HEK293T (cell line): ENCODE measurements around the gene SERBP1.

ENCODE experiments used
- CTCF ChIA-PET: fragments of 350-600 bp; formaldehyde crosslinking; extraction: SDS; loops from one replicate; lab custom pipeline; 2021; ENCODE audit warnings: antibody characterized with exemption, inconsistent platforms; lab: Yijun Ruan, JAX
- POLR2A ChIA-PET: fragments of 350-600 bp; formaldehyde crosslinking; extraction: SDS; loops from one replicate; lab custom pipeline; 2020; ENCODE audit warnings: antibody characterized with exemption, inconsistent platforms; lab: Yijun Ruan, JAX
- DNase-seq: peaks from one replicate; pipeline ENCODE4 v3.0.0; 2012; ENCODE audit warnings: mixed read lengths; ENCODE audit errors: extremely low spot score
- ARNT ChIP-seq: fragments of 450-650 bp; IDR thresholded peaks from 2 replicates; pipeline ENCODE4 v1.6.1; 2017; ENCODE audit warnings: mild to moderate bottlenecking
- BHLHE40 ChIP-seq: fragments of 450-650 bp; IDR thresholded peaks from 2 replicates; pipeline ENCODE4 v1.6.1; 2016; ENCODE audit warnings: mild to moderate bottlenecking, moderate library complexity, borderline replicate concordance
- CTBP1 ChIP-seq: fragments of 450-650 bp; IDR thresholded peaks from 2 replicates; pipeline ENCODE4 v1.6.1; 2016; ENCODE audit warnings: borderline replicate concordance
- ELF4 ChIP-seq: fragments of 450-650 bp; IDR thresholded peaks from 2 replicates; pipeline ENCODE4 v1.6.1; 2017; ENCODE audit warnings: antibody characterized with exemption
- FOXA1 ChIP-seq: fragments of 450-650 bp; IDR thresholded peaks from 2 replicates; pipeline ENCODE4 v1.6.1; 2016; ENCODE audit warnings: mild to moderate bottlenecking
- FOXK2 ChIP-seq: fragments of 450-650 bp; IDR thresholded peaks from 2 replicates; pipeline ENCODE4 v1.6.1; 2016; ENCODE audit warnings: mild to moderate bottlenecking
- FOXM1 ChIP-seq: fragments of 450-650 bp; IDR thresholded peaks from 2 replicates; pipeline ENCODE4 v1.6.1; 2017; ENCODE audit warnings: mild to moderate bottlenecking, borderline replicate concordance
- HDGF ChIP-seq: fragments of 450-650 bp; IDR thresholded peaks from 2 replicates; pipeline ENCODE4 v1.6.1; 2017; ENCODE audit warnings: antibody characterized with exemption, borderline replicate concordance
- L3MBTL2 ChIP-seq: fragments of 450-650 bp; conservative IDR thresholded peaks from 2 replicates; pipeline ENCODE4 v1.6.1; 2016; ENCODE audit warnings: mild to moderate bottlenecking
- LEF1 ChIP-seq: fragments of 450-650 bp; IDR thresholded peaks from 2 replicates; pipeline ENCODE4 v1.6.1; 2017; ENCODE audit warnings: mild to moderate bottlenecking, borderline replicate concordance
- NFRKB ChIP-seq: fragments of 450-650 bp; IDR thresholded peaks from 2 replicates; pipeline ENCODE4 v1.6.1; 2016; ENCODE audit warnings: mild to moderate bottlenecking, moderate library complexity
- SP1 ChIP-seq: fragments of 450-650 bp; IDR thresholded peaks from 2 replicates; pipeline ENCODE4 v1.6.1; 2017
- SUZ12 ChIP-seq: fragments of 450-650 bp; IDR thresholded peaks from 2 replicates; pipeline ENCODE4 v1.6.1; 2016; ENCODE audit warnings: mild to moderate bottlenecking
- TARDBP ChIP-seq: fragments of 450-650 bp; IDR thresholded peaks from 2 replicates; pipeline ENCODE4 v1.6.1; 2016
- ZNF384 ChIP-seq: fragments of 450-650 bp; IDR thresholded peaks from 2 replicates; pipeline ENCODE4 v1.6.1; 2016
- TF ChIP-seq, protein P1 (sequence below): fragments of 450-650 bp; IDR thresholded peaks from 2 replicates; pipeline ENCODE4 v1.6.1; 2016

SERBP1 gene

DNA sequence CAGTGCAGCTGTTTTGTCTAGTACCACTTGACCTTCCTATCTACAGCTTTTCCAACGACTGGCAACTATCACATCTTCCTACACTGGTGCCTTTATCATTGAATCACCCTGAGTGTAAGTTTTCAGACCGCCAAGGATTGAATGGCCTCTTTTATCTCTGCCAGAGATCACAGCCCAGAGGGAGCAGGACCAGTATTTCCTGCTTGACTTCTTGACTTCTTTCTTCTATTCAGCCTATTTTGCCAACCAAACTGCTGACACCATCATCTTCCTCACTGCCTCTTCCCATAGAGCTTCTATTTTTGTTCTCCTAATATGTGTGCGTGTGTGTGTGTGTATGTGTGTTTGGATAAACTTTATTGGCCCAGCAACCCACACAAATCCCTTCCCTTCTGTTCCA lies 53.8 kb downstream of the SERBP1 start:
- ChIA-PET POLR2A (no interaction called here), CTCF (no interaction called here)
- no peak for DNase-seq
- no peak for TF ChIP-seq L3MBTL2
- no peak for TF ChIP-seq FOXK2
- no peak for TF ChIP-seq ELF4
- TF ChIP-seq CTBP1, result no peak
- TF ChIP-seq ZNF384, result no peak
- no peak for TF ChIP-seq LEF1
- TF ChIP-seq ARNT, result no peak
- TF ChIP-seq HDGF, result no peak
- no peak for TF ChIP-seq TARDBP

- ChIA-PET CTCF (no interaction called here), POLR2A (no interaction called here)
- no peak for DNase-seq
- no peak for TF ChIP-seq SP1
- no peak; the same call in 1 of the 2 replicates for TF ChIP-seq ARNT
- no peak for TF ChIP-seq FOXA1
- TF ChIP-seq FOXK2, result no peak
- TF ChIP-seq CTBP1, result no peak
- TF ChIP-seq SUZ12, result no peak
- TF ChIP-seq LEF1, result no peak
Measured at GRCh38 chr1:67372898-67373297, 57.3 kb downstream of the SERBP1 start.

GRCh38 chr1:67372136-67372535 lies 58.1 kb downstream of the SERBP1 start:
- TF ChIP-seq, protein P1, sequence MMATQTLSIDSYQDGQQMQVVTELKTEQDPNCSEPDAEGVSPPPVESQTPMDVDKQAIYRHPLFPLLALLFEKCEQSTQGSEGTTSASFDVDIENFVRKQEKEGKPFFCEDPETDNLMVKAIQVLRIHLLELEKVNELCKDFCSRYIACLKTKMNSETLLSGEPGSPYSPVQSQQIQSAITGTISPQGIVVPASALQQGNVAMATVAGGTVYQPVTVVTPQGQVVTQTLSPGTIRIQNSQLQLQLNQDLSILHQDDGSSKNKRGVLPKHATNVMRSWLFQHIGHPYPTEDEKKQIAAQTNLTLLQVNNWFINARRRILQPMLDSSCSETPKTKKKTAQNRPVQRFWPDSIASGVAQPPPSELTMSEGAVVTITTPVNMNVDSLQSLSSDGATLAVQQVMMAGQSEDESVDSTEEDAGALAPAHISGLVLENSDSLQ, result no peak
- TF ChIP-seq FOXM1 (no peak), CTBP1 (no peak), SUZ12 (no peak), HDGF (no peak), ZNF384 (no peak), FOXK2 (no peak), NFRKB (no peak), BHLHE40 (no peak), FOXA1 (no peak), TARDBP (no peak), LEF1 (no peak), ELF4 (no peak), L3MBTL2 (no peak), SP1 (no peak), ARNT (no peak)
- no peak for DNase-seq
- ChIA-PET CTCF (interaction anchor here (0.7 kb wide), 1 partner anchor 657 kb away, joined by 3 read pairs; no protein-coding TSS in a partner anchor), POLR2A (no interaction called here)

- POLR2A ChIA-PET, result no interaction called here
- no peak for DNase-seq
- TF ChIP-seq L3MBTL2, result no peak
- TF ChIP-seq SP1, result no peak
- TF ChIP-seq TARDBP, result no peak
- TF ChIP-seq ZNF384, result no peak
- TF ChIP-seq HDGF, result no peak
- TF ChIP-seq NFRKB, result no peak
- no peak for TF ChIP-seq BHLHE40
- TF ChIP-seq CTBP1, result no peak
- no peak for TF ChIP-seq SUZ12
- TF ChIP-seq ELF4, result no peak
- no peak for TF ChIP-seq FOXK2
- TF ChIP-seq FOXM1, result no peak
- TF ChIP-seq LEF1, result no peak
- TF ChIP-seq, protein P1, result no peak
- no peak for TF ChIP-seq ARNT
- no peak for TF ChIP-seq FOXA1
- CTCF ChIA-PET, result no interaction called here
Measured at GRCh38 chr1:67371681-67372080, 58.5 kb downstream of the SERBP1 start.

DNA sequence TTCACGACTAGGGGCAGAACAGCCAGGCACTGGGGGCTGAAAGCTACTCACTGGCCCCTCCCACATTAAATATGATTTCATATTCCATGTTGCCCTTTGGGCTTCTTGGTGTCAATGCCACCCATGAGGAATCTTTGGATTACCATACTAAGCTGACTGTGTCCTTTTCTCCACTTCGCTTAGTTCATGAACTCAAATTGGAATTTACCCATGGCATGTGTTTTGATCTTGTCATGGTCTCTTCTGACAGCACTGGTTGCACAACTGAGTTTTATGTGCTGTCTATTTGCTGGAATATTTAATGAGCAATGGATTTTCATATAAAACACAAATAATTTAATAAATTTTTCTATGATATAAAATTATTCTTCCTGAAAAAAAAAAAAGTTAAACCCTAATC lies 59.2 kb downstream of the SERBP1 start:
- ChIA-PET CTCF (no interaction called here), POLR2A (no interaction called here)
- TF ChIP-seq HDGF (no peak), TARDBP (no peak), ARNT (no peak), L3MBTL2 (no peak), FOXM1 (no peak), NFRKB (no peak), FOXK2 (no peak)
- TF ChIP-seq, protein P1, result no peak
- no peak for DNase-seq

GRCh38 chr1:67368046-67368514 lies 62.1 kb downstream of the SERBP1 start:
- no peak for DNase-seq
- ChIA-PET POLR2A (no interaction called here), CTCF (no interaction called here)

More at GRCh38 chr1:67368046-67368514, 62.1 kb downstream of the SERBP1 start:
- no peak for TF ChIP-seq LEF1
- no peak for TF ChIP-seq SP1
- TF ChIP-seq SUZ12, result no peak
- TF ChIP-seq L3MBTL2, result no peak
- no peak for TF ChIP-seq TARDBP
- TF ChIP-seq NFRKB, result no peak
- TF ChIP-seq ZNF384, result no peak
- no peak for TF ChIP-seq FOXA1
- no peak for TF ChIP-seq ARNT
- TF ChIP-seq CTBP1, result no peak
- TF ChIP-seq BHLHE40, result no peak
